Measurements from ENCODE around the gene PLEKHN1.

- TF ChIP-seq CTCF (IDR thresholded peaks at IDR 0.05; ENCODE audit: borderline replicate concordance, extremely low read depth, low read length, poor library complexity, severe bottlenecking) (no peak), EZH2 (IDR thresholded peaks at IDR 0.05; ENCODE audit: borderline replicate concordance, low read depth, low read length, severe bottlenecking) (no peak)
Observed at GRCh38 chr1:1013105-1013921, 47.0 kb downstream of the PLEKHN1 start, which contains the start of gene ISG15.
